Adrenal gland (tissue), 5 donors: ENCODE measurements around the gene TCF12.

ENCODE experiments used
- CTCF ChIP-seq, 6 experiments: fragments of 450-650 bp in 4 of 6; fragments of 200-600 bp in 2 of 6; sonication (generic) in 1 of 6; IDR thresholded peaks; 1 replicate in 5 of 6; 2 replicates in 1 of 6; pipeline versions ENCODE4 v1.5.1 to v1.8.0; 2016 to 2021; ENCODE audit warnings: antibody characterized with exemption in 6 of 6, mild to moderate bottlenecking in 2 of 6, moderate library complexity in 1 of 6
- POLR2A ChIP-seq, 2 donors: fragments of 450-650 bp; IDR thresholded peaks; one replicate each; pipeline ENCODE4 v1.6.1; 2017; ENCODE audit warnings: antibody characterized with exemption in 2 of 2, mild to moderate bottlenecking in 2 of 2, moderate library complexity in 1 of 2
- donor health status: DM: no; HTN: no; CAD: no.

- TF ChIP-seq POLR2A (IDR thresholded peaks at IDR 0.05): no peak
- TF ChIP-seq CTCF (IDR thresholded peaks at IDR 0.05): no peak
Observed at GRCh38 chr15:57324590-57324890, 406.1 kb downstream of the TCF12 start.
